ENCODE measurements around the gene ZNF664. TPM values are rescaled to one million over a fixed set of nuclear protein-coding genes. Genes with fewer than 3 reads are reported as not detected.

ZNF664 gene
- total and polyA plus RNA-seq, 4 donors, result 31.7 to 118 (median 69.5) TPM

DNA sequence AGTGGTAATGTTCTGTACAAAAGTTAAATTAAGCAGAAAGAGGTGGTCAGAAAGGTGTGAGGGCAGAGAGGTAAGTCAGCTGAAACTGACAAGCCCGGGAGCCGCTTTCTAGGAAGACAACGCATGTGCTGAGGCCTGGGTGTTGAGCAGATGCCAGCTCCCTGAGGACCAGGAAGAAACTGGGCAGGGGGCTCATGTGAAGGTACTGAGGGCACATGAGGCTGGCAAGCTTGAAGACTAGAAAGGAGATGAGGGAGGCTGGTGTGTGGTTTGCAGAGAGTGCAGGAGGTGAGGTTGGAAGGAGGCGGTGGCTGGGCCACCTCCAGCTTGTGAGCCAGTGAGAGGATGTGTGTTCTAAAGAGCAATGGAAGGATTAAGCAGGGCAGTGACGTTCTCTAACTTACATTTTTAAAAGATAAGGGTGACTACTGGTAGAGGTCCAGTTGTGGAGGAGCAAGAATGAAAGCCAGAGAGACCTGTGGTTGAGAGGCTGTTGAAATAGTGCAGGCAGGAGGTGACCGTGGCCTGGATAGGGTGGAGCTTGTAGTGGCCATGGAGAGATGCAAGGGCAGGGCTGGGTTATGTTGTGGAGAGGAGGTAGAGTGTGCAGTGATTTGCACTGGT is 29.1 kb downstream of the ZNF664 start:
- TF ChIP-seq, protein P1, sequence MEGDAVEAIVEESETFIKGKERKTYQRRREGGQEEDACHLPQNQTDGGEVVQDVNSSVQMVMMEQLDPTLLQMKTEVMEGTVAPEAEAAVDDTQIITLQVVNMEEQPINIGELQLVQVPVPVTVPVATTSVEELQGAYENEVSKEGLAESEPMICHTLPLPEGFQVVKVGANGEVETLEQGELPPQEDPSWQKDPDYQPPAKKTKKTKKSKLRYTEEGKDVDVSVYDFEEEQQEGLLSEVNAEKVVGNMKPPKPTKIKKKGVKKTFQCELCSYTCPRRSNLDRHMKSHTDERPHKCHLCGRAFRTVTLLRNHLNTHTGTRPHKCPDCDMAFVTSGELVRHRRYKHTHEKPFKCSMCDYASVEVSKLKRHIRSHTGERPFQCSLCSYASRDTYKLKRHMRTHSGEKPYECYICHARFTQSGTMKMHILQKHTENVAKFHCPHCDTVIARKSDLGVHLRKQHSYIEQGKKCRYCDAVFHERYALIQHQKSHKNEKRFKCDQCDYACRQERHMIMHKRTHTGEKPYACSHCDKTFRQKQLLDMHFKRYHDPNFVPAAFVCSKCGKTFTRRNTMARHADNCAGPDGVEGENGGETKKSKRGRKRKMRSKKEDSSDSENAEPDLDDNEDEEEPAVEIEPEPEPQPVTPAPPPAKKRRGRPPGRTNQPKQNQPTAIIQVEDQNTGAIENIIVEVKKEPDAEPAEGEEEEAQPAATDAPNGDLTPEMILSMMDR (IDR thresholded peaks at IDR 0.05; ENCODE audit: control extremely low read depth, extremely low read depth), result no peak
- no peak for ATAC-seq (ENCODE audit: insufficient read depth, low FRiP score)
- no peaks in the 10 kb centered on the region for H3K9me3 ChIP-seq (ENCODE audit: control insufficient read depth in 4 of 4, insufficient read depth in 3 of 4, low read length in 3 of 4)

DNA sequence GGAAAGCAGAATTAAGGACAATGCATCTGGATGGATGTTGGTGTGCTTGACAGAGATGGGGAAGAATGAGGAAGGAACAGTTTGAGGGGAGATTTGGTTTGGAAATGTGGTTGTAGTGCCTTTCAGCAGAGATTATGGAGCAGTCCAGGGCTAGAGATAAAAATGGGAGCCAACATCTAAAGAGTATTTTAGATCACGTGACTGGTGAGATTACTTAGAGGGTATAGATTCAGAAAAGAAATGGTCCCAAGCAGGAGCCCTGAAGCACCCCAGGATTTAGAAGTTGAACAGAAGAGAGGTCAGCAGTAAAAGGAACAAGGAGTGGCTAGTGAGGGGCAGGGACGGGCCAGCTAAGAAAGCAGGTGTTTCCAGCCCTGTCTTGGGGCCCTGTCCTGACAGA is 29.6 kb downstream of the ZNF664 start:
- Histone ChIP-seq H3K27me3 (ENCODE audit: control insufficient read depth in 3 of 3, insufficient read depth in 3 of 3, low read length in 2 of 3) (no peaks in the 10 kb centered on the region), H3K4me3 (no peak overlapping the region), H3K9me3 (ENCODE audit: control insufficient read depth in 4 of 4, insufficient read depth in 3 of 4, low read length in 3 of 4) (no peaks in the 10 kb centered on the region), H3K36me3 (ENCODE audit: control insufficient read depth in 4 of 4, insufficient read depth in 4 of 4, low read length in 4 of 4) (peaks cover 4 to 28% (median 17%) of the 10 kb centered on the region in 4 donors), H3K27ac (ENCODE audit: low read depth in 1 of 2, low read length in 1 of 2) (no peak overlapping the region), H3K4me1 (ENCODE audit: control insufficient read depth in 5 of 5, insufficient read depth in 5 of 5, low read length in 5 of 5) (peaks cover 0 to 59% (median 14%) of the 10 kb centered on the region in 5 donors), H3K9ac (ENCODE audit: insufficient read depth in 1 of 2, low read length in 2 of 2) (no peak overlapping the region)
- no peak for DNase-seq
- no peak for ATAC-seq (ENCODE audit: insufficient read depth, low FRiP score)
- TF ChIP-seq, protein P1 (IDR thresholded peaks at IDR 0.05; ENCODE audit: control extremely low read depth, extremely low read depth), result no peak
- 61 to 85% methylated on average over 2 of the region's 2 CpGs for WGBS, 2 donors

More for the DNA sequence above, 29.1 kb downstream of the ZNF664 start:
- Histone ChIP-seq H3K27me3 (ENCODE audit: control insufficient read depth in 3 of 3, insufficient read depth in 3 of 3, low read length in 2 of 3) (no peaks in the 10 kb centered on the region), H3K36me3 (ENCODE audit: control insufficient read depth in 4 of 4, insufficient read depth in 4 of 4, low read length in 4 of 4) (peaks cover 4 to 28% (median 17%) of the 10 kb centered on the region in 4 donors), H3K9ac (ENCODE audit: insufficient read depth in 1 of 2, low read length in 2 of 2) (no peak overlapping the region), H3K4me1 (ENCODE audit: control insufficient read depth in 5 of 5, insufficient read depth in 5 of 5, low read length in 5 of 5) (peaks cover 0 to 58% (median 19%) of the 10 kb centered on the region in 5 donors), H3K27ac (ENCODE audit: low read depth in 1 of 2, low read length in 1 of 2) (no peak overlapping the region), H3K4me3 (no peak overlapping the region)
- WGBS, 2 donors, result 80 to 88% methylated on average over 6 of the region's 6 CpGs
- no peak for DNase-seq

DNA sequence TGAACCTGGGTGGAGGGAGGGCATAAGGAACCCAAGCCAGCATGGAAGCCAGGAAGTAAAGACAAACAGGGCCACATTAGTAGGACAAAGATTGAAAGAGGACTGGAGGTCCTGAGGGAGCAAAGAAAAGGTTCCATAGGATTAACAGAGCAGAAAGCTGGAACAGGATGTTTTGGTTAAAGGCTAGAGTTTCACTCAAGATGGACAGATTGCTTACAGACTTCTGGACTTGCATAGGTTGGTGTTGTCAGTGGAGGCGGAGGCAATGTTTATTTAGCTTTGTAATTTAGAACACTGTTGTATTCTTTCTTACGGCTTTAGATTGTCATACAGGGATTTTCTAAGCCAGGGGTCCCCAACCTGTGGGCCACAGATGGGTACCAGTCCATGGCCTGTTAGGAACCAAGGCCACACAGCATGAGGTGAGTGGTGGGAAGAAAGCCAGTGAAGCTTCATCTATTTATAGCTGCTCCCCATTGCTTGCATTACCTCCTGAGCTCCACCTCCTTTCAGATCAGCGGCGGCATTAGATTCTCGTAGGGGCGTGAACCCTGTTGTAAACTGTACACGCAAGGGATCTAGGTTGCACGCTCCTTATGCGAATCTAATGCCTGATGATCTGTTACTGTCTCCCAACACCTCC is 31.3 kb downstream of the ZNF664 start:
- DNase-seq (no peak), ATAC-seq (ENCODE audit: insufficient read depth, low FRiP score) (no peak)
- Histone ChIP-seq H3K9ac (ENCODE audit: insufficient read depth in 1 of 2, low read length in 2 of 2) (no peak overlapping the region), H3K27ac (ENCODE audit: low read depth in 1 of 2, low read length in 1 of 2) (no peak overlapping the region), H3K4me1 (ENCODE audit: control insufficient read depth in 5 of 5, insufficient read depth in 5 of 5, low read length in 5 of 5) (peaks cover 4 to 56% (median 15%) of the 10 kb centered on the region in 5 donors), H3K9me3 (ENCODE audit: control insufficient read depth in 4 of 4, insufficient read depth in 3 of 4, low read length in 3 of 4) (no peaks in the 10 kb centered on the region), H3K36me3 (ENCODE audit: control insufficient read depth in 4 of 4, insufficient read depth in 4 of 4, low read length in 4 of 4) (peaks cover 0 to 24% (median 13%) of the 10 kb centered on the region in 4 donors), H3K27me3 (ENCODE audit: control insufficient read depth in 3 of 3, insufficient read depth in 3 of 3, low read length in 2 of 3) (no peaks in the 10 kb centered on the region), H3K4me3 (no peak overlapping the region)
- WGBS, 2 donors, result 96 to 97% methylated on average over 9 of the region's 9 CpGs
- TF ChIP-seq, protein P1 (IDR thresholded peaks at IDR 0.05; ENCODE audit: control extremely low read depth, extremely low read depth), result no peak
